Keratinocyte (primary cell): Measurements from ENCODE around the gene ZNF274. TPM values are rescaled to one million over a fixed set of nuclear protein-coding genes. Genes with fewer than 3 reads are reported as not detected.

ENCODE experiments used
- DNase-seq: peaks from one replicate; pipeline ENCODE4 v3.0.0-alpha.2; 2011; ENCODE audit warnings: low read depth, missing footprints, low spot score
- FAIRE-seq: peaks from 2 replicates; lab custom pipeline; 2011; peaks lifted over from hg19 to GRCh38; lab: Jason Lieb, UNC
- H2AFZ ChIP-seq: 2 replicates; pipeline ENCODE4 v1.6.0; 2012; ENCODE audit warnings: low read length, control low read depth, inconsistent platforms; ENCODE audit not compliant: control insufficient read depth
- H3K27ac ChIP-seq: 2 replicates; pipeline ENCODE4 v1.5.1; 2011; ENCODE audit warnings: low read length; ENCODE audit not compliant: control insufficient read depth, insufficient read depth
- H3K27me3 ChIP-seq: 3 replicates; pipeline ENCODE4 v1.6.0; 2011; ENCODE audit warnings: low read length; ENCODE audit not compliant: control insufficient read depth, insufficient read depth; ENCODE audit errors: extremely low read depth
- H3K36me3 ChIP-seq, 2 experiments: 2 replicates in 1 of 2; 3 replicates in 1 of 2; pipeline ENCODE4 v1.5.1; 2011; ENCODE audit warnings: low read length in 2 of 2, mild to moderate bottlenecking in 1 of 2; ENCODE audit not compliant: control insufficient read depth in 2 of 2, insufficient read depth in 2 of 2; ENCODE audit errors: extremely low read depth in 1 of 2
- H3K4me1 ChIP-seq: 3 replicates; pipeline ENCODE4 v1.5.1; 2011; ENCODE audit warnings: low read length; ENCODE audit not compliant: control insufficient read depth, insufficient read depth; ENCODE audit errors: extremely low read depth
- H3K4me2 ChIP-seq: 3 replicates; pipeline ENCODE4 v1.6.0; 2011; ENCODE audit warnings: low read depth, low read length; ENCODE audit not compliant: control insufficient read depth, insufficient read depth; ENCODE audit errors: extremely low read depth
- H3K4me3 ChIP-seq, 3 experiments: fragments of 200-600 bp in 1 of 3; sonication (generic) in 1 of 3; 2 replicates in 2 of 3; 3 replicates in 1 of 3; pipeline ENCODE4 v1.5.1; 2011 to 2016; ENCODE audit warnings: low read length in 3 of 3, mild to moderate bottlenecking in 3 of 3, control low read depth in 2 of 3, inconsistent platforms in 1 of 3, low read depth in 1 of 3, mixed read lengths in 1 of 3, mixed run types in 1 of 3, moderate library complexity in 1 of 3; ENCODE audit not compliant: control insufficient read depth in 2 of 3, insufficient read depth in 2 of 3; ENCODE audit errors: extremely low read depth in 1 of 3
- H3K79me2 ChIP-seq: 2 replicates; pipeline ENCODE4 v1.6.0; 2012; ENCODE audit warnings: low read length; ENCODE audit not compliant: control insufficient read depth, insufficient read depth
- H3K9ac ChIP-seq: 3 replicates; pipeline ENCODE4 v1.6.0; 2011; ENCODE audit warnings: low read length; ENCODE audit not compliant: control insufficient read depth, insufficient read depth; ENCODE audit errors: extremely low read depth
- H3K9me1 ChIP-seq: 3 replicates; pipeline ENCODE4 v1.6.0; 2011; ENCODE audit warnings: low read length; ENCODE audit not compliant: control insufficient read depth, insufficient read depth; ENCODE audit errors: extremely low read depth
- H3K9me3 ChIP-seq: 2 replicates; pipeline ENCODE4 v1.5.1; 2012; ENCODE audit warnings: low read depth, low read length; ENCODE audit not compliant: control insufficient read depth
- H4K20me1 ChIP-seq: 3 replicates; pipeline ENCODE4 v1.6.0; 2011; ENCODE audit warnings: low read length; ENCODE audit not compliant: control insufficient read depth, insufficient read depth; ENCODE audit errors: extremely low read depth
- EZH2 ChIP-seq: IDR thresholded peaks from one replicate; pipeline ENCODE4 v1.6.1; 2012; ENCODE audit warnings: inconsistent platforms, mild to moderate bottlenecking, low read length, moderate library complexity
- dilution Hi-C: fragments of 300-500 bp; cut with MboI; formaldehyde crosslinking; loops from one replicate; pipeline ENCODE4 v1.7.0; 2020; ENCODE audit warnings: low sequenced_read_pairs; ENCODE audit not compliant: extremely low pct_ligation_motif_present
- polyA plus RNA-seq, 5 experiments: library from polyadenylated mRNA; depleted of rRNA in 3 of 5; stranded (reverse) in 3 of 5; stranded (forward) in 1 of 5; unstranded in 1 of 5; fragments of >200 nt; gene quantifications; 1 replicate in 1 of 5; 2 replicates in 3 of 5; 3 replicates in 1 of 5; pipeline versions ENCODE4 v1.2.1 to v1.2.3, GENCODE V29; 2011 to 2012; ENCODE audit warnings: missing spikeins in 2 of 5, low read depth in 1 of 5, low replicate concordance in 1 of 5
- TF ChIP-seq, protein P1 (sequence below), 3 experiments: IDR thresholded peaks in 1 of 3; conservative IDR thresholded peaks in 1 of 3; optimal IDR thresholded peaks in 1 of 3; 2 replicates in 2 of 3; 3 replicates in 1 of 3; pipeline versions ENCODE3 to v1.5.1; 2011; ENCODE audit warnings: low read length in 3 of 3, mild to moderate bottlenecking in 3 of 3, moderate library complexity in 2 of 3, control low read depth in 1 of 3, inconsistent platforms in 1 of 3; ENCODE audit not compliant: insufficient read depth in 2 of 3; ENCODE audit errors: extremely low read depth in 1 of 3

ZNF274 gene
- polyA plus RNA-seq, 1 donor (not counting 4 experiments of a cell fraction or from before 2014, with no cell fraction given): 25.9 TPM

DNA sequence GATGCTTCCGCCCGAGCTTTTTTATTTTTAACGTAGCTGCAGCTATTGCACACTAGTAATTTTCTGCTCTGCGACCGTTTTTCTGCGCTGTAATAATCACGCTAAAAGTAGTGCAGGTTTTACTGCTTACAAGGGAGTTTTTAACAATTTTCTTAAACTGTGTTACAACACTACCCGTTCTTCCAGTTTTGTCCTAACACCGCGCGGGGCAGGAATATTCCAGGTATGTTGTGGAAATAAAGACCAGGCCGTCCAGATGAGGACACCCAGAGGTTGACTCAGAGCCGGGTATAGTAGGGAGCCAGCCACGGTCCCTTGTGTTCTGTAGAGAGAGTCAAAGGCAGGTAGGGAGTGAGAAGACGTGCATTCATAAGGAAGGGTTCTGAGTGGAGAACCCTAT is 21.7 kb downstream of the ZNF274 start:
- Histone ChIP-seq H3K27ac (no peak overlapping the region), H3K9me1 (no peaks in the 10 kb centered on the region), H3K9me3 (peaks cover 74% of the 10 kb centered on the region), H3K4me3 (no peak overlapping the region), H3K4me2 (no peak overlapping the region), H3K79me2 (peaks cover 11% of the 10 kb centered on the region), H3K36me3 (peaks cover 48 to 57% of the 10 kb centered on the region in 2 experiments), H4K20me1 (no peaks in the 10 kb centered on the region), H2AFZ (no peak overlapping the region), H3K9ac (no peak overlapping the region), H3K27me3 (no peaks in the 10 kb centered on the region), H3K4me1 (no peaks in the 10 kb centered on the region)
- TF ChIP-seq EZH2: no peak
- TF ChIP-seq, protein P1, sequence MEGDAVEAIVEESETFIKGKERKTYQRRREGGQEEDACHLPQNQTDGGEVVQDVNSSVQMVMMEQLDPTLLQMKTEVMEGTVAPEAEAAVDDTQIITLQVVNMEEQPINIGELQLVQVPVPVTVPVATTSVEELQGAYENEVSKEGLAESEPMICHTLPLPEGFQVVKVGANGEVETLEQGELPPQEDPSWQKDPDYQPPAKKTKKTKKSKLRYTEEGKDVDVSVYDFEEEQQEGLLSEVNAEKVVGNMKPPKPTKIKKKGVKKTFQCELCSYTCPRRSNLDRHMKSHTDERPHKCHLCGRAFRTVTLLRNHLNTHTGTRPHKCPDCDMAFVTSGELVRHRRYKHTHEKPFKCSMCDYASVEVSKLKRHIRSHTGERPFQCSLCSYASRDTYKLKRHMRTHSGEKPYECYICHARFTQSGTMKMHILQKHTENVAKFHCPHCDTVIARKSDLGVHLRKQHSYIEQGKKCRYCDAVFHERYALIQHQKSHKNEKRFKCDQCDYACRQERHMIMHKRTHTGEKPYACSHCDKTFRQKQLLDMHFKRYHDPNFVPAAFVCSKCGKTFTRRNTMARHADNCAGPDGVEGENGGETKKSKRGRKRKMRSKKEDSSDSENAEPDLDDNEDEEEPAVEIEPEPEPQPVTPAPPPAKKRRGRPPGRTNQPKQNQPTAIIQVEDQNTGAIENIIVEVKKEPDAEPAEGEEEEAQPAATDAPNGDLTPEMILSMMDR (optimal IDR thresholded peaks at IDR 0.05 in 1 of 3, IDR thresholded peaks at IDR 0.05 in 1 of 3, conservative IDR thresholded peaks at IDR 0.05 in 1 of 3; ENCODE audit: extremely low read depth in 1 of 3, insufficient read depth in 2 of 3, low read length in 3 of 3): no peak
- DNase-seq (no peak), FAIRE-seq (no peak)
- dilution Hi-C loops: no loop called here

DNA sequence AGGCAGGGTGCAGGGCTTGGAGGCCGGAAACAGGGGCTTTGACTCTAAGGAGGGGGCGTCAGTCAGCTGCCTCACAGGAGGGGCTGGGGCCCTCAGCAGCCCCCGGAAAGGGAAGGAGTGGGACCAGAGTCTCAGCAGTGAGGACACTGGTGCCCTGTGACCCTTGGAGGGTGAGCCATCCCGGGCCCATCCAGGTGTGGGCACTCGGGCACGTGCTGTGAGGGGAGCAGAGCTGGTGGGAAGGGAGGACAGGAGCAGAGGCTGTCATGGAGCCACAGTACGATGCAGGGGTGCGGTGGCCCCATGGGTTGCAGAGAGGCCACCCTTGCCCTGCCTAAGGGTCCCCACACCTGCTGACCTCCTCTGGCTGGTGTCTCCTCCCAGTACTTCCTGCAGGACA is 26.7 kb downstream of the ZNF274 start:
- H4K20me1 ChIP-seq: no peaks in the 10 kb centered on the region
- no peak overlapping the region for H3K9ac ChIP-seq
- peaks cover 4% of the 10 kb centered on the region for H3K79me2 ChIP-seq
- no peak overlapping the region for H3K27ac ChIP-seq
- H3K9me3 ChIP-seq: peaks cover 78% of the 10 kb centered on the region
- DNase-seq (no peak), FAIRE-seq (no peak)
- dilution Hi-C loops: no loop called here
- no peaks in the 10 kb centered on the region for H3K4me1 ChIP-seq
- H3K27me3 ChIP-seq: no peaks in the 10 kb centered on the region
- no peaks in the 10 kb centered on the region for H3K9me1 ChIP-seq
- H2AFZ ChIP-seq: no peak overlapping the region
- H3K4me3 ChIP-seq: no peak overlapping the region
- no peak overlapping the region for H3K4me2 ChIP-seq
- H3K36me3 ChIP-seq: peaks cover 66% of the 10 kb centered on the region in 2 experiments
- TF ChIP-seq EZH2: no peak
- TF ChIP-seq, protein P1 (optimal IDR thresholded peaks at IDR 0.05 in 1 of 3, IDR thresholded peaks at IDR 0.05 in 1 of 3, conservative IDR thresholded peaks at IDR 0.05 in 1 of 3; ENCODE audit: extremely low read depth in 1 of 3, insufficient read depth in 2 of 3, low read length in 3 of 3): no peak
